Astrocyte (in vitro differentiated cells and primary cell): ENCODE measurements around the gene TRPC5OS. TPM values are rescaled to one million over a fixed set of nuclear protein-coding genes. Genes with fewer than 3 reads are reported as not detected.

Experiments
- DNase-seq: peaks from one replicate; pipeline ENCODE4 v3.0.0-alpha.2; 2010; ENCODE audit warnings: low read depth
- FAIRE-seq: peaks from 2 replicates; lab custom pipeline; 2011; peaks lifted over from hg19 to GRCh38; lab: Jason Lieb, UNC
- H2AFZ ChIP-seq: 2 replicates; pipeline ENCODE4 v1.6.0; 2012; ENCODE audit warnings: low read depth, low read length, inconsistent platforms
- H3K27ac ChIP-seq: 2 replicates; pipeline ENCODE4 v1.5.1; 2011; ENCODE audit warnings: low read depth, low read length, inconsistent platforms
- H3K27me3 ChIP-seq: 2 replicates; pipeline ENCODE4 v1.6.0; 2011; ENCODE audit warnings: low read length, inconsistent platforms; ENCODE audit not compliant: insufficient read depth
- H3K36me3 ChIP-seq: 2 replicates; pipeline ENCODE4 v1.5.1; 2011; ENCODE audit warnings: low read length, inconsistent platforms; ENCODE audit not compliant: insufficient read depth
- H3K4me1 ChIP-seq: 2 replicates; pipeline ENCODE4 v1.5.1; 2011; ENCODE audit warnings: low read length, inconsistent platforms; ENCODE audit not compliant: insufficient read depth
- H3K4me2 ChIP-seq: 2 replicates; pipeline ENCODE4 v1.6.0; 2012; ENCODE audit warnings: low read length, inconsistent platforms
- H3K4me3 ChIP-seq: 2 replicates; pipeline ENCODE4 v1.5.1; 2011; ENCODE audit warnings: low read depth, mild to moderate bottlenecking, low read length, inconsistent platforms; ENCODE audit not compliant: insufficient read depth
- H3K79me2 ChIP-seq: 2 replicates; pipeline ENCODE4 v1.6.0; 2012; ENCODE audit warnings: mild to moderate bottlenecking, low read length, inconsistent platforms; ENCODE audit not compliant: insufficient read depth
- H3K9ac ChIP-seq: 2 replicates; pipeline ENCODE4 v1.6.0; 2012; ENCODE audit warnings: mild to moderate bottlenecking, low read length, inconsistent platforms
- H3K9me3 ChIP-seq: 2 replicates; pipeline ENCODE4 v1.5.1; 2012; ENCODE audit warnings: low read depth, mild to moderate bottlenecking, low read length, inconsistent platforms; ENCODE audit not compliant: insufficient read depth
- H4K20me1 ChIP-seq: 2 replicates; pipeline ENCODE4 v1.6.0; 2012; ENCODE audit warnings: low read length, inconsistent platforms; ENCODE audit not compliant: insufficient read depth
- H3K27ac Mint-ChIP-seq: one replicate; pipeline ENCODE4 v1.8.0; 2021; ENCODE audit warnings: mild to moderate bottlenecking, mixed read lengths; ENCODE audit not compliant: unreplicated experiment
- H3K27me3 Mint-ChIP-seq: one replicate; pipeline ENCODE4 v1.8.0; 2021; ENCODE audit warnings: low read depth, mixed read lengths; ENCODE audit not compliant: unreplicated experiment
- H3K36me3 Mint-ChIP-seq: one replicate; pipeline ENCODE4 v1.8.0; 2021; ENCODE audit warnings: low read depth, mixed read lengths; ENCODE audit not compliant: unreplicated experiment
- H3K4me1 Mint-ChIP-seq: one replicate; pipeline ENCODE4 v1.8.0; 2021; ENCODE audit warnings: low read depth, mixed read lengths; ENCODE audit not compliant: unreplicated experiment
- H3K4me3 Mint-ChIP-seq: one replicate; pipeline ENCODE4 v1.8.0; 2021; ENCODE audit warnings: mild to moderate bottlenecking, moderate library complexity, mixed read lengths; ENCODE audit not compliant: unreplicated experiment
- H3K9me3 Mint-ChIP-seq: one replicate; pipeline ENCODE4 v1.8.0; 2021; ENCODE audit warnings: mild to moderate bottlenecking, mixed read lengths; ENCODE audit not compliant: unreplicated experiment
- CTCF ChIP-seq: IDR thresholded peaks from 2 replicates; pipeline ENCODE4 v1.5.1; 2011; ENCODE audit warnings: low read depth, mild to moderate bottlenecking, inconsistent platforms, low read length, moderate library complexity; ENCODE audit not compliant: insufficient read depth
- EZH2 ChIP-seq: IDR thresholded peaks from 2 replicates; pipeline ENCODE4 v1.6.1; 2012; ENCODE audit warnings: mild to moderate bottlenecking, low read length, inconsistent platforms; ENCODE audit not compliant: insufficient read depth
- total RNA-seq: library from RNA; stranded (reverse); gene quantifications from 2 replicates; pipeline ENCODE4 v1.2.1, GENCODE V29; 2021

TRPC5OS gene
- total RNA-seq, 1 donor from 2014 or later: not detected

- H3K4me1 ChIP-seq: no peaks in the 10 kb centered on the region
- no peak overlapping the region for H2AFZ ChIP-seq
- no peaks in the 10 kb centered on the region for H3K27me3 ChIP-seq
- H3K27ac ChIP-seq: no peak overlapping the region
- no peaks in the 10 kb centered on the region for H4K20me1 ChIP-seq
- Mint-ChIP-seq H3K36me3 (no peaks in the 10 kb centered on the region), H3K4me3 (no peak overlapping the region), H3K27ac (no peak overlapping the region), H3K4me1 (no peaks in the 10 kb centered on the region), H3K9me3 (no peaks in the 10 kb centered on the region), H3K27me3 (no peaks in the 10 kb centered on the region)
- H3K79me2 ChIP-seq: no peaks in the 10 kb centered on the region
- peak; percentile 99 for FAIRE-seq
- DNase-seq: no peak
- no peak overlapping the region for H3K4me2 ChIP-seq
- TF ChIP-seq EZH2 (no peak), CTCF (no peak)
- no peak overlapping the region for H3K9ac ChIP-seq
- H3K36me3 ChIP-seq: no peaks in the 10 kb centered on the region
- no peak overlapping the region for H3K4me3 ChIP-seq
- H3K9me3 ChIP-seq: no peaks in the 10 kb centered on the region
Observed at GRCh38 chrX:111892375-111892774, 16.4 kb downstream of the TRPC5OS start.

GRCh38 chrX:111896148-111896547, 20.2 kb downstream of the TRPC5OS start:
- H3K27me3 ChIP-seq: no peaks in the 10 kb centered on the region
- H3K4me1 ChIP-seq: no peaks in the 10 kb centered on the region
- no peak overlapping the region for H3K4me2 ChIP-seq
- DNase-seq (no peak), FAIRE-seq (peak; percentile 84)
- no peaks in the 10 kb centered on the region for H3K4me1 Mint-ChIP-seq
- H3K27me3 Mint-ChIP-seq: no peaks in the 10 kb centered on the region
- no peaks in the 10 kb centered on the region for H4K20me1 ChIP-seq
- no peaks in the 10 kb centered on the region for H3K9me3 Mint-ChIP-seq
- H2AFZ ChIP-seq: no peak overlapping the region
- no peak overlapping the region for H3K4me3 Mint-ChIP-seq
- no peaks in the 10 kb centered on the region for H3K79me2 ChIP-seq
- H3K36me3 ChIP-seq: no peaks in the 10 kb centered on the region
- TF ChIP-seq EZH2 (no peak), CTCF (no peak)
- no peak overlapping the region for H3K27ac Mint-ChIP-seq
- H3K27ac ChIP-seq: no peak overlapping the region
- H3K36me3 Mint-ChIP-seq: no peaks in the 10 kb centered on the region
- H3K4me3 ChIP-seq: no peak overlapping the region
- H3K9ac ChIP-seq: no peak overlapping the region
- H3K9me3 ChIP-seq: no peaks in the 10 kb centered on the region

- H3K27me3 ChIP-seq: no peaks in the 10 kb centered on the region
- H3K4me2 ChIP-seq: no peak overlapping the region
- no peak for TF ChIP-seq CTCF
- no peak for TF ChIP-seq EZH2
- Mint-ChIP-seq H3K27me3 (no peaks in the 10 kb centered on the region), H3K27ac (no peak overlapping the region), H3K4me3 (no peak overlapping the region), H3K36me3 (no peaks in the 10 kb centered on the region), H3K4me1 (no peaks in the 10 kb centered on the region), H3K9me3 (no peaks in the 10 kb centered on the region)
- no peak overlapping the region for H3K27ac ChIP-seq
- H3K9me3 ChIP-seq: no peaks in the 10 kb centered on the region
- H3K4me1 ChIP-seq: no peaks in the 10 kb centered on the region
- H3K4me3 ChIP-seq: no peak overlapping the region
- FAIRE-seq (no peak), DNase-seq (no peak)
- H2AFZ ChIP-seq: no peak overlapping the region
- H3K79me2 ChIP-seq: no peaks in the 10 kb centered on the region
- H3K36me3 ChIP-seq: no peaks in the 10 kb centered on the region
- no peak overlapping the region for H3K9ac ChIP-seq
- no peaks in the 10 kb centered on the region for H4K20me1 ChIP-seq
Observed at GRCh38 chrX:111914398-111915090, 38.6 kb downstream of the TRPC5OS start.
